GM18511 (cell line): ENCODE results near the gene COL27A1.
"Not testable (repeated sequence)": the region's sequence is repeated elsewhere in the genome, so short reads cannot be mapped to it uniquely, and the experiment has no call there.

ENCODE experiments used
- ATAC-seq: cut with Tn5 transposase; IDR thresholded peaks from one replicate; pipeline ENCODE4 v1.9.1; 2021; ENCODE audit warnings: mild to moderate bottlenecking, moderate library complexity; ENCODE audit not compliant: unreplicated experiment

Gene COL27A1

GRCh38 chr9:114331229-114332195 is 176.2 kb downstream of the COL27A1 start:
- not testable (repeated sequence) for ATAC-seq

GRCh38 chr9:114332474-114333040 is 177.2 kb downstream of the COL27A1 start:
- ATAC-seq = not testable (repeated sequence)

GRCh38 chr9:114333718-114334117 is 178.4 kb downstream of the COL27A1 start:
- ATAC-seq = not testable (repeated sequence)

- ATAC-seq = no peak
These were observed 179.2 kb downstream of the COL27A1 start for GRCh38 chr9:114334490-114334889.

- ATAC-seq = no peak
These were observed 180.4 kb downstream of the COL27A1 start for GRCh38 chr9:114335745-114336144.

GRCh38 chr9:114336157-114336556 is 180.8 kb downstream of the COL27A1 start:
- ATAC-seq = no peak

GRCh38 chr9:114336699-114337395 is 181.5 kb downstream of the COL27A1 start:
- no peak for ATAC-seq

- ATAC-seq = no peak
These were observed 182.8 kb downstream of the COL27A1 start for GRCh38 chr9:114338187-114338586.

- no peak for ATAC-seq
These were observed 184.0 kb downstream of the COL27A1 start for GRCh38 chr9:114339130-114339908.

GRCh38 chr9:114341152-114341830 is 186.0 kb downstream of the COL27A1 start:
- ATAC-seq = no peak

- ATAC-seq = no peak
These were observed 186.7 kb downstream of the COL27A1 start for GRCh38 chr9:114341991-114342390.

- ATAC-seq = no peak
These were observed 187.6 kb downstream of the COL27A1 start for GRCh38 chr9:114342755-114343440.

GRCh38 chr9:114343471-114344187 is 188.3 kb downstream of the COL27A1 start:
- ATAC-seq = no peak

- ATAC-seq = no peak
These were observed 188.8 kb downstream of the COL27A1 start for GRCh38 chr9:114344188-114344566.

- ATAC-seq = no peak
These were observed 189.4 kb downstream of the COL27A1 start for GRCh38 chr9:114344692-114345091.

- ATAC-seq = no peak
These were observed 190.2 kb downstream of the COL27A1 start for GRCh38 chr9:114345493-114346065.

GRCh38 chr9:114346146-114346545 is 190.8 kb downstream of the COL27A1 start:
- no peak for ATAC-seq

- ATAC-seq = no peak
These were observed 192.3 kb downstream of the COL27A1 start for GRCh38 chr9:114347675-114348074.
